Measurements from ENCODE around the gene MSI1.

Gene MSI1

DNA sequence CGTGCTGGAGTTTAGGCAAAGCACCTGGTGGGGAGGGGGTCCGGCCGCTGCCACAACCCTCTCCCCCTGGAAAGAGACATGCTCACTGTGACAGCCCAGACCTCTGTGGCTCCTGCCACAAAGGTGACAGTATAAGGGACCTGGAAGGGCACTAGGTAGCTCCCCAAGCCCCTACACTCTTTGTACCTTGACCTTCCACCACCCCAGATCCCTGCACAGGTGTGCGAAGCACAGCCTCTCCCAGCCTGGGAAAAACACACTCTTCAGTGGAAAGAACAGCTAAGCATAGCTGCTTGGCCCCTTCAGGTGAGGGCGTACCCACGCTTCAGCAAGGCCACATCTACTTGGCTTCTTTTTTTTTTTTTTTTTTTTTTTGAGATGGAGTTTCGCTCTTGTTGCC is 36.4 kb downstream of the MSI1 start:
- no peak for DNase-seq (ENCODE audit: extremely low spot score)
- ChIA-PET CTCF (no interaction called here), POLR2A (no interaction called here)
- TF ChIP-seq, protein P1, sequence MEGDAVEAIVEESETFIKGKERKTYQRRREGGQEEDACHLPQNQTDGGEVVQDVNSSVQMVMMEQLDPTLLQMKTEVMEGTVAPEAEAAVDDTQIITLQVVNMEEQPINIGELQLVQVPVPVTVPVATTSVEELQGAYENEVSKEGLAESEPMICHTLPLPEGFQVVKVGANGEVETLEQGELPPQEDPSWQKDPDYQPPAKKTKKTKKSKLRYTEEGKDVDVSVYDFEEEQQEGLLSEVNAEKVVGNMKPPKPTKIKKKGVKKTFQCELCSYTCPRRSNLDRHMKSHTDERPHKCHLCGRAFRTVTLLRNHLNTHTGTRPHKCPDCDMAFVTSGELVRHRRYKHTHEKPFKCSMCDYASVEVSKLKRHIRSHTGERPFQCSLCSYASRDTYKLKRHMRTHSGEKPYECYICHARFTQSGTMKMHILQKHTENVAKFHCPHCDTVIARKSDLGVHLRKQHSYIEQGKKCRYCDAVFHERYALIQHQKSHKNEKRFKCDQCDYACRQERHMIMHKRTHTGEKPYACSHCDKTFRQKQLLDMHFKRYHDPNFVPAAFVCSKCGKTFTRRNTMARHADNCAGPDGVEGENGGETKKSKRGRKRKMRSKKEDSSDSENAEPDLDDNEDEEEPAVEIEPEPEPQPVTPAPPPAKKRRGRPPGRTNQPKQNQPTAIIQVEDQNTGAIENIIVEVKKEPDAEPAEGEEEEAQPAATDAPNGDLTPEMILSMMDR (IDR thresholded peaks at IDR 0.05; ENCODE audit: control extremely low read depth, extremely low read depth, low read depth, missing control alignments) = no peak

DNA sequence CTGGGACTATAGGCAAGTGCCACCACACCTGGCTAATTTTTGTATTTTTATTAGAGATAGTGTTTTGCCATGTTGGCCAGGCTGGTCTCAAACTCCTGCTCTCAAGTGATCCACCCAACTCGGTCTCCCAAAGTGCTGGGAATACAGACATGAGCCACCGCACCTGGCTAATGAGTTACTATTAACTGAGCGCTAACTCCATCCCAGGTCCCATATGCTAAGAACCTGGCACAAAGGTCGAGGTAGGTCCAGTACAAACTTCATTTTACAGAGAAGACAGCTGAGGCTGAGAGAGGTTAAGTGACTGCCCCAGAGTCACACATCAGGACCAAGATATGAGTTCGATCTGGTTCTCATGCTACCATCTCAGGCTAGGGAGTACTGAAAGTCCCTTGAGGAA is 36.9 kb downstream of the MSI1 start:
- DNase-seq (ENCODE audit: extremely low spot score) = no peak
- CTCF ChIA-PET = no interaction called here
- TF ChIP-seq, protein P1 (IDR thresholded peaks at IDR 0.05; ENCODE audit: control extremely low read depth, extremely low read depth, low read depth, missing control alignments) = no peak
- POLR2A ChIA-PET = no interaction called here

DNA sequence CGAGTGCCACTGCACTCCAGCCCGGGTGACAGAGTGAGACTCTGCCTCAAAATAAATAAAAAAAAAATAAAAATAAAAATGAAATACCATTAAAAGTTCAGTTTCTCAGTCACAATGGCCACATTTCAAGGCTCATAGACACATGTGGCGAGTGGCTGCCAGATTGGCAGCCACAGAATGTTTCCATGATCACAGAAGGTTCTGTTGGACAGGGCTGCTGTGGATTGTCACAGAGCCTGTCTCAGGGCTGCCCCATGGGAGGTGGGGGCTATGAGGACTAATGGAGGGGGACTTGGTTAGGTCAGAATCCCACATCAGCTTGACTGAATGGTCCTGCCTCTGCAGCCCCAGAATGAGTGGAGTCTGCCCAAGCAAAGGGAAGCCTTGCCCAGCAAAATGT is 37.6 kb downstream of the MSI1 start:
- TF ChIP-seq, protein P1 (IDR thresholded peaks at IDR 0.05; ENCODE audit: control extremely low read depth, extremely low read depth, low read depth, missing control alignments) = no peak
- no peak for DNase-seq (ENCODE audit: extremely low spot score)
- ChIA-PET POLR2A (no interaction called here), CTCF (no interaction called here)

GRCh38 chr12:120328228-120328627 is 40.7 kb downstream of the MSI1 start:
- no peak for DNase-seq (ENCODE audit: extremely low spot score)
- POLR2A ChIA-PET = interaction anchor here (1.0 kb wide), 1 partner anchor 37 kb away, joined by 5 read pairs; the partner anchor contains the start of gene RNU4-2
- CTCF ChIA-PET = interaction anchor here (0.6 kb wide), 1 partner anchor 36 kb away, joined by 3 read pairs; no protein-coding TSS in a partner anchor
- TF ChIP-seq, protein P1 (IDR thresholded peaks at IDR 0.05; ENCODE audit: control extremely low read depth, extremely low read depth, low read depth, missing control alignments) = no peak

- TF ChIP-seq, protein P1 (IDR thresholded peaks at IDR 0.05; ENCODE audit: control extremely low read depth, extremely low read depth, low read depth, missing control alignments) = no peak
- POLR2A ChIA-PET = interaction anchor here (1.0 kb wide), 1 partner anchor 36 kb away, joined by 5 read pairs; the partner anchor contains the start of gene RNU4-2
- no peak for DNase-seq (ENCODE audit: extremely low spot score)
- CTCF ChIA-PET = interaction anchor here (0.9 to 2.1 kb wide), 9 partner anchors 11 to 111 kb away, joined by 3 to 10 read pairs (median 4); partner anchors contain the start of genes COX6A1 and SIRT4
These were observed 41.4 kb downstream of the MSI1 start, which contains the start of gene PLA2G1B for GRCh38 chr12:120327593-120327992. PLA2G1B (minus strand) TSS chr12:120327779; CDS start chr12:120327753, 26 bp downstream.

DNA sequence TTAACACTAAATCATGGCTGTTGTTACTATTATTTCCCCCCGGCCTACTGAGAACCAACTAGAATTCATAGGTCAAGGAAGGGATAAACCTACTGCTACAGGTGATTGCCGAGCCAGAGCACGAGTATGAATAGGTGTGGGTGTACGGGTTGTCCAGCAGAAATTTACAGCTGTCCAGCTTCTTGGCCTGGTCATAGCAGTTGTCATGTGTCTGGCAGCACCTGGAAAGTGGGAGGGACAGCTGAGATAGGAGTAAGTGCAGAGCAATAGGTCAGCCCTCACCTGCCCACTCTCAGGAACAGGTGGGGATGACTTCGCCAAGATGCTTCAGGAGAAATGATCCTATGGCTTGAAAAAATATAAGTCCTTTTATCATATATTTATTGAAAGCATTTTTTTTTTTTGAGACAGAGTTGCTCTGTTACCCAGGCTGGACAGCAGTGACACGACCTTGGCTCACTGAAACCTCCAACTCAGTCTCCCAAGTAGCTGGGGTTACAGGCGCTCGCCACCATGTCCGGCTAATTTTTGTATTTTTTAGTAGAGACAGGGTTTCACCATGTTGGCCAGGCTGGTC is 44.0 kb downstream of the MSI1 start:
- CTCF ChIA-PET = interaction anchor here (1.0 to 1.8 kb wide), 8 partner anchors 13 to 324 kb away, joined by 3 to 8 read pairs (median 6); partner anchors contain the start of gene SIRT4
- TF ChIP-seq, protein P1 (IDR thresholded peaks at IDR 0.05; ENCODE audit: control extremely low read depth, extremely low read depth, low read depth, missing control alignments) = no peak
- DNase-seq (ENCODE audit: extremely low spot score) = no peak
- POLR2A ChIA-PET = interaction anchor here (1.2 kb wide), 1 partner anchor 34 kb away, joined by 5 read pairs; no protein-coding TSS in a partner anchor

Data from GM10248 (cell line).